SIG-M5 treated with dmso at 0.1 percent for 504 hours (cell line): Measurements from ENCODE around the gene CLCA2.

Source experiments
- DNase-seq: peaks from one replicate; lab custom pipeline; 2025; ENCODE audit not compliant: unreplicated experiment; lab: John Stamatoyannopoulos, UW

CLCA2 gene

GRCh38 chr1:86505564-86505902 lies 81.6 kb downstream of the CLCA2 start:
- DNase-seq: no peak
